Liver (tissue), 3 donors: ENCODE measurements around the gene CNOT3.

ENCODE experiments used
- EGR1 ChIP-seq, 2 donors: IDR thresholded peaks; 2 replicates each; pipeline ENCODE4 v1.6.1; 2016 to 2018; ENCODE audit warnings: antibody characterized with exemption in 2 of 2, low read depth in 2 of 2
- GABPA ChIP-seq, 2 donors: IDR thresholded peaks in 1 of 2; conservative IDR thresholded peaks in 1 of 2; 2 replicates each; pipeline ENCODE4 v1.6.1; 2016; ENCODE audit warnings: antibody characterized with exemption in 2 of 2, mild to moderate bottlenecking in 1 of 2, moderate library complexity in 1 of 2
- JUND ChIP-seq, 2 donors: IDR thresholded peaks; 2 replicates each; pipeline ENCODE4 v1.6.1; 2016; ENCODE audit warnings: antibody characterized with exemption in 2 of 2
- SP1 ChIP-seq: IDR thresholded peaks from 2 replicates; pipeline ENCODE4 v1.6.1; 2018; ENCODE audit warnings: antibody characterized with exemption, mild to moderate bottlenecking
- TAF1 ChIP-seq: conservative IDR thresholded peaks from 2 replicates; pipeline ENCODE4 v1.6.1; 2016; ENCODE audit warnings: antibody characterized with exemption, mild to moderate bottlenecking
- TF ChIP-seq, protein P1 (sequence below): fragments of 150-350 bp; IDR thresholded peaks from 2 replicates; pipeline ENCODE4 v1.5.1; 2017; ENCODE audit warnings: improper control_type of control experiment, low read depth, low read length; ENCODE audit not compliant: missing input control
- TF ChIP-seq, protein P2 (sequence below): IDR thresholded peaks from 2 replicates; pipeline ENCODE4 v1.6.1; 2016; ENCODE audit warnings: antibody characterized with exemption, mild to moderate bottlenecking
- TF ChIP-seq, protein P3 (sequence below): IDR thresholded peaks from 2 replicates; pipeline ENCODE4 v1.6.1; 2016; ENCODE audit warnings: antibody characterized with exemption
- donor health status: healthy.
- donor health status: healthy.

DNA sequence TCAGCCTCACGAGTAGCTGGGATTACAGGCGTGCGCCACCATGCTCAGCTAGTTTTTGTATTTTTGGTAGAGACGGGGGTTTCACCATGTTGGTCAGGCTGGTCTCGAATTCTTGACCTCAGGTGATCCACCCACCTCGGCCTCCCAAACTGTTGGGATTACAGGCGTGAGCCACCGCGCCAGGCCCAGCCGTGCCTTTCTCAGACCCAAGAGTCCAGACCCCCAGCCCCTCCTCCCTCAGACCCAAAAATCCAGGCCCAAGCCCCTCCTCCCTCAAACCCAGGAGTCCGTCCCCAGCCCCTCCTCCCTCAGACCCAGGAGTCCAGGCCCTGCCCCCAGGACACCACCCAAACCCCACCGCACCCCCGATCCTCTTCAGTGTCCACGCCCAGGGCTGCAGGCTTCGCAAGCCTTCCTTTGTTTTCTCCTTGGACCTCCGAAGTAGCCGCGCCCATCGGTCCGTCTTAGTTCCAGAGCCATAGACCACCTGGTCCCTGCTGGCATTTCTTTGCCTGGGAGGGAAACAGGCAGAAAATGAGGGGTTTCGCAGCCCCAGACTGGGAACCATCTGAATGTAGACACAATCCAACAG, 31.7 kb downstream of the CNOT3 start:
- TF ChIP-seq, protein P1, sequence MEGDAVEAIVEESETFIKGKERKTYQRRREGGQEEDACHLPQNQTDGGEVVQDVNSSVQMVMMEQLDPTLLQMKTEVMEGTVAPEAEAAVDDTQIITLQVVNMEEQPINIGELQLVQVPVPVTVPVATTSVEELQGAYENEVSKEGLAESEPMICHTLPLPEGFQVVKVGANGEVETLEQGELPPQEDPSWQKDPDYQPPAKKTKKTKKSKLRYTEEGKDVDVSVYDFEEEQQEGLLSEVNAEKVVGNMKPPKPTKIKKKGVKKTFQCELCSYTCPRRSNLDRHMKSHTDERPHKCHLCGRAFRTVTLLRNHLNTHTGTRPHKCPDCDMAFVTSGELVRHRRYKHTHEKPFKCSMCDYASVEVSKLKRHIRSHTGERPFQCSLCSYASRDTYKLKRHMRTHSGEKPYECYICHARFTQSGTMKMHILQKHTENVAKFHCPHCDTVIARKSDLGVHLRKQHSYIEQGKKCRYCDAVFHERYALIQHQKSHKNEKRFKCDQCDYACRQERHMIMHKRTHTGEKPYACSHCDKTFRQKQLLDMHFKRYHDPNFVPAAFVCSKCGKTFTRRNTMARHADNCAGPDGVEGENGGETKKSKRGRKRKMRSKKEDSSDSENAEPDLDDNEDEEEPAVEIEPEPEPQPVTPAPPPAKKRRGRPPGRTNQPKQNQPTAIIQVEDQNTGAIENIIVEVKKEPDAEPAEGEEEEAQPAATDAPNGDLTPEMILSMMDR, result no peak
- TF ChIP-seq SP1, result no peak
- TF ChIP-seq, protein P2, sequence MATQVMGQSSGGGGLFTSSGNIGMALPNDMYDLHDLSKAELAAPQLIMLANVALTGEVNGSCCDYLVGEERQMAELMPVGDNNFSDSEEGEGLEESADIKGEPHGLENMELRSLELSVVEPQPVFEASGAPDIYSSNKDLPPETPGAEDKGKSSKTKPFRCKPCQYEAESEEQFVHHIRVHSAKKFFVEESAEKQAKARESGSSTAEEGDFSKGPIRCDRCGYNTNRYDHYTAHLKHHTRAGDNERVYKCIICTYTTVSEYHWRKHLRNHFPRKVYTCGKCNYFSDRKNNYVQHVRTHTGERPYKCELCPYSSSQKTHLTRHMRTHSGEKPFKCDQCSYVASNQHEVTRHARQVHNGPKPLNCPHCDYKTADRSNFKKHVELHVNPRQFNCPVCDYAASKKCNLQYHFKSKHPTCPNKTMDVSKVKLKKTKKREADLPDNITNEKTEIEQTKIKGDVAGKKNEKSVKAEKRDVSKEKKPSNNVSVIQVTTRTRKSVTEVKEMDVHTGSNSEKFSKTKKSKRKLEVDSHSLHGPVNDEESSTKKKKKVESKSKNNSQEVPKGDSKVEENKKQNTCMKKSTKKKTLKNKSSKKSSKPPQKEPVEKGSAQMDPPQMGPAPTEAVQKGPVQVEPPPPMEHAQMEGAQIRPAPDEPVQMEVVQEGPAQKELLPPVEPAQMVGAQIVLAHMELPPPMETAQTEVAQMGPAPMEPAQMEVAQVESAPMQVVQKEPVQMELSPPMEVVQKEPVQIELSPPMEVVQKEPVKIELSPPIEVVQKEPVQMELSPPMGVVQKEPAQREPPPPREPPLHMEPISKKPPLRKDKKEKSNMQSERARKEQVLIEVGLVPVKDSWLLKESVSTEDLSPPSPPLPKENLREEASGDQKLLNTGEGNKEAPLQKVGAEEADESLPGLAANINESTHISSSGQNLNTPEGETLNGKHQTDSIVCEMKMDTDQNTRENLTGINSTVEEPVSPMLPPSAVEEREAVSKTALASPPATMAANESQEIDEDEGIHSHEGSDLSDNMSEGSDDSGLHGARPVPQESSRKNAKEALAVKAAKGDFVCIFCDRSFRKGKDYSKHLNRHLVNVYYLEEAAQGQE, result no peak
- TF ChIP-seq EGR1 (IDR thresholded peaks at IDR 0.05; ENCODE audit: low read depth in 2 of 2), result no peak
- TF ChIP-seq TAF1, result no peak
- TF ChIP-seq GABPA (IDR thresholded peaks at IDR 0.05 in 1 of 2, conservative IDR thresholded peaks at IDR 0.05 in 1 of 2), result no peak
- no peak for TF ChIP-seq JUND (IDR thresholded peaks at IDR 0.05)
- TF ChIP-seq, protein P3, sequence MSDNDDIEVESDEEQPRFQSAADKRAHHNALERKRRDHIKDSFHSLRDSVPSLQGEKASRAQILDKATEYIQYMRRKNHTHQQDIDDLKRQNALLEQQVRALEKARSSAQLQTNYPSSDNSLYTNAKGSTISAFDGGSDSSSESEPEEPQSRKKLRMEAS, result no peak
